Suppressor macrophage treated with lipopolysaccharide for 4 hours (primary cell): ENCODE results near the gene GABRD.

ENCODE experiments used
- DNase-seq: peaks from one replicate; pipeline ENCODE4 v3.0.0-alpha.2; 2020

GABRD gene

GRCh38 chr1:2018217-2019171, 651 bp upstream of the GABRD start:
- no peak for DNase-seq

GRCh38 chr1:2019571-2020309, 595 bp downstream of the GABRD start:
- no peak for DNase-seq

GRCh38 chr1:2020310-2020655, 1.1 kb downstream of the GABRD start:
- DNase-seq = no peak

- DNase-seq = no peak
Measured at GRCh38 chr1:2021550-2021949, 2.4 kb downstream of the GABRD start.

GRCh38 chr1:2022063-2022770, 3.1 kb downstream of the GABRD start:
- DNase-seq = no peak

- no peak for DNase-seq
Measured at GRCh38 chr1:2023187-2023586, 4.0 kb downstream of the GABRD start.

GRCh38 chr1:2024451-2024850, 5.3 kb downstream of the GABRD start:
- no peak for DNase-seq

GRCh38 chr1:2024887-2025286, 5.7 kb downstream of the GABRD start:
- DNase-seq = no peak

- DNase-seq = no peak
Measured at GRCh38 chr1:2025491-2025981, 6.4 kb downstream of the GABRD start.

GRCh38 chr1:2027961-2028583, 8.9 kb downstream of the GABRD start:
- no peak for DNase-seq

- DNase-seq = no peak
Measured at GRCh38 chr1:2028870-2029560, 9.9 kb downstream of the GABRD start.

- DNase-seq = no peak
Measured at GRCh38 chr1:2029561-2029960, 10.4 kb downstream of the GABRD start.

- no peak for DNase-seq
Measured at GRCh38 chr1:2030076-2030871, 11.1 kb downstream of the GABRD start.

GRCh38 chr1:2031546-2032540, 12.7 kb downstream of the GABRD start:
- no peak for DNase-seq

GRCh38 chr1:2032737-2033136, 13.6 kb downstream of the GABRD start:
- no peak for DNase-seq

GRCh38 chr1:2033165-2033564, 14.0 kb downstream of the GABRD start:
- no peak for DNase-seq

GRCh38 chr1:2036287-2036686, 17.1 kb downstream of the GABRD start:
- no peak for DNase-seq

GRCh38 chr1:2037314-2037979, 18.3 kb downstream of the GABRD start:
- DNase-seq = no peak

GRCh38 chr1:2038229-2038628, 19.1 kb downstream of the GABRD start:
- no peak for DNase-seq
